Measurements from ENCODE around the gene PSMC2. TPM values are rescaled to one million over a fixed set of nuclear protein-coding genes. Genes with fewer than 3 reads are reported as not detected.
"Not testable (repeated sequence)": the region's sequence is repeated elsewhere in the genome, so short reads cannot be mapped to it uniquely, and the experiment has no call there.

Gene PSMC2
- polyA plus RNA-seq, 3 donors = 94.8 to 125 (median 113) TPM

DNA sequence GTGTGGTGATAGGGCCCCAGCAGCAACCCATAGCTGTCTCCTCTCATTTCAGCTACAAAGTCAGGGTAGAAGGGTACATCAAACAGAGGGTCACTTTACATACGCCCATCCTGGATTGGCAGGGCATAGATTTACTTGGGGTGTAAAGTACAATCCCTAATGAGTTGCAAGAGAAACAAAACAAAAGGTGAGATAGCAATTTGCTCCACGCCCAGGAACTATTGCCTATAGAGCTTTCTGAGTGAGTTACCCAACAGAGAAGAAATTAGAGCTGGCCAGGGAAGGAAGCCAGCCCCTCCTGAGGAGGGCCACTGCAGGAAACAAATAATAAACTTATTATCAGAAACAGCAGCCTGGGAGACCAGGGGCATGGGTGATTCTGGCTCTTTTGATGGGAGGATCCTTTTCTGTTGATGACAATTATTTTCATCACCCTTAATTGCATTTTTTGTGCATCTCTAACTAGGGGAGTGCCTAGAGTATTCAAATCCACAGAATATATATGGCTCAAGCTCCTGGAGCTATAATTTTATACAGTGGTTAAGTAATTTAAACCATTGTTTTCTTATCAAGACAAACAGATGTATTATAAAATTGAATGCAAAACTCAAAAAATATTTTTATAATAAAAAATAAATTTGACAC, 51.2 kb downstream of the PSMC2 start:
- DNase-seq (ENCODE audit: extremely low read depth in 1 of 11, low read depth in 9 of 11, low spot score in 4 of 11) = no peak

DNA sequence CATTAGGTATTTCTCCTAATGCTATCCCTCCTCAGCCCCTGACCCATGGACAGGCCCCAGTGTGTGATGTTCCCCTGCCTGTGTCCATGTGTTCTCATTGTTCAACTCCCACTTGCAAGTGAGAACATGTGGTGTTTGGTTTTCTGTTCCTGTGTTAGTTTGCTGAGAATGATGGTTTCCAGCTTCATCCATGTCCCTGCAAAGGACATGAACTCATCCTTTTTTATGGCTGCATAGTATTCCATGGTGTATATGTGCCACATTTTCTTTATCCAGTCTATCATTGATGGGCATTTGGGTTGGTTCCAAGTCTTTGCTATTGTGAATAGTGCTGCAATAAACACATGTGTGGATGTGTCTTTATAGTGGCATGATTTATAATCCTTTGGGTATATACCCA, 52.2 kb downstream of the PSMC2 start:
- DNase-seq (ENCODE audit: extremely low read depth in 1 of 11, low read depth in 9 of 11, low spot score in 4 of 11) = not testable (repeated sequence)

DNA sequence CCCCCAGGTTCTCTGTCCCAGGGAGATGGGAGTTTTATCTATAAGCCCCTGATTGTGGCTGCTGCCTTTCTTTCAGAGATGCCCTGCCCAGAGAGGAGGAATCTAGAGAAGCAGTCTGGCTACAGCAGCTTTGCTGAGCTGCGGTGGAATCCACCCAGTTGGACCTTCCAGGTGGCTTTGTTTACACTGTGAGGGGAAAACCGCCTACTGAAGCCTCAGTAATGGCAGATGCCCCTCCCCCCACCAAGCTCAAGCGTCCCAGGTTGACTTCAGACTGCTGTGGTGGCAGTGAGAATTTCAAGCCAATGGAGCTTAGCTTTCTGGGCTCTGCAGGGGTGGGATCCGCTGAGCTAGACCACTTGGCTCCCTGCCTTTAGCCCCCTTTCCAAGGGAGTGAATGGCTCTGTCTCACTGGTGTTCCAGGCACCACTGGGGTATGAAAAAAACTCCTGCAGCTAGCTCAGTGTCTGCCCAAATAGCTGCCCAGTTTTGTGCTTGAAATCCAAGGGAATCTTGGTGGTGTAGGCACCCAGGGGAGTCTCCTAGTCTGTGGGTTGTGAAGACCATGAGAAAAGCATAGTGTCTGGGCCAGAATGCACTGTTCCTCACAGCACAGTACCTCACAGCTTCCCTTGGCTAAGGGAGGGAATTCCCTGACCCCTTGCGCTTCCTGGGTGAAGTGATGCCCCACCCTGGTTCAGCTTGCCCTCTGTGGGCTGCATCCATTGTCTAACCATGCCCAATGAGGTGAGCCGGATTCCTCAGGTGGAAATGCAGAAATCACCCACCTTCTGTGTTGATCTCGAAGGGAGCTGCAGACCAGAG, 58.6 kb downstream of the PSMC2 start:
- DNase-seq (ENCODE audit: extremely low read depth in 1 of 11, low read depth in 9 of 11, low spot score in 4 of 11) = not testable (repeated sequence)

DNA sequence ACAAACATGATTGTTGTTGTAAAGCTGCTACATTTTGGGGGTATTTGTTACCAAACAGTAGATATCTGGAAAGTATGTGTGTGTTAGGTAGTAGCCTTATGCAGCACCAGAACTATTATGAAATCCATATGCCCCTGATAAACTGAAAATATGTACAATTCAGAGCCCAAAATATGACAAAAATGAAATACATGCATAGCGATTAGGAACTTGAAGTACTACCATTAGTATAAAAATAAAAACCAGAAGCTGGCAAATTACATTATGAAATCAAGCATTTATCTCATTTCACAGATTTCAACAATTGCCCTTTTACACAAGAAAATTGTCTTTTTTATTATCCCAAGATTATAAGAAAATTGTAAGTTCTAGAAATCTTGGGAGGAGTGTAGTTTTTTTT, 64.7 kb downstream of the PSMC2 start:
- no peak for DNase-seq (ENCODE audit: extremely low read depth in 1 of 11, low read depth in 9 of 11, low spot score in 4 of 11)

DNA sequence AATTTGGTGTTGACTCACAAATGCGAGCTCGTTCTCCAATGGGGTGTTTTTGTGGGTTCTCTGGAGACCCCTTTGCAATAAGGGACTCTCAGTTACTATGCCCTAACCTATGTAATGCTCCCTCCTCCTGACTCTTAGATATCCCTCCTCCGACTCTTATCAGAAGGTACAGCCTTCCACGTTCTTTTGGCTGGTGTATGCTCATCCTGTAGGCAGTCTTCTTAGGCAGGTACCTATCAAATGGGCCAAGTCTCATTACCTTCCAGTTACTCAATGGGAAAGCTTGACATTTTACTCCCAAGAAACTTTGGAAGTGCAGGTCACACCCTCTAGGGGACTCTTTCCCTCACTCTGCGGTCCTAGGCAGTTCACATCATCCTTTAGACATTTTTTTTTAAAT, 66.0 kb downstream of the PSMC2 start:
- DNase-seq (ENCODE audit: extremely low read depth in 1 of 11, low read depth in 9 of 11, low spot score in 4 of 11) = no peak

DNA sequence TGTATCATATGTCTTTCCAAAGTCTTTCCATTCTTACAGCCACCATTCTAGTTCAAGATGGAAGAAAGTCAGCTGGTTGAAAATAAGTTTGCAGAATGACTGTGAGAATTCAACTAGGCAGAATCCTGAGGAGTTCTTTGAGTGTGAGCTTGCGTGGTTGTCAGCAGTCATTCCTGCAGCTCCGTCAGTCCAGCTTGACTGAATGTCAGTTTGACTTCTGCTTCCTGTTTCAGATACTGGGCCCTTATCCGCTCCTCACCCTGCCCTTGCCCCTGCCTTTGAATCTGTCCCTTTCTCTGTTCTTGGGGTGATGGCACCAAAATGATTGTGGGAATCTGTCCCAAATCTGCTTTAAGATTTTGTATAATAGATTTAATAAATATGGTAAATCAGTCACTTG, 70.8 kb downstream of the PSMC2 start:
- no peak for DNase-seq (ENCODE audit: extremely low read depth in 1 of 11, low read depth in 9 of 11, low spot score in 4 of 11)

Other genes with a start within 250 kb of the PSMC2 start
- 10 to 100 TPM; 31.7 to 44.2 (median 41.0) TPM for gene NAPEPLD, start 198.5 kb upstream of the PSMC2 start, polyA plus RNA-seq (ENCODE audit: insufficient read length in 3 of 3)
- gene PMPCB, start 50.2 kb upstream of the PSMC2 start, polyA plus RNA-seq (ENCODE audit: insufficient read length in 3 of 3) = 100 to 1,000 TPM in 1 of 3 donors, 10 to 100 TPM in 2; 95.0 to 116 (median 96.8) TPM
- 10 to 100 TPM; 42.2 to 57.2 (median 49.6) TPM for gene DNAJC2, start 2.9 kb upstream of the PSMC2 start, polyA plus RNA-seq (ENCODE audit: insufficient read length in 3 of 3)
- gene SLC26A5, start 98.6 kb downstream of the PSMC2 start, polyA plus RNA-seq (ENCODE audit: insufficient read length in 3 of 3) = under 1 TPM; 0.17 to 0.65 (median 0.22) TPM